Upper lobe of left lung (tissue), 4 donors: ENCODE measurements around the gene TRAPPC3L.

Source experiments
- POLR2A ChIP-seq, 4 donors: fragments of 450-650 bp; IDR thresholded peaks; one replicate each; pipeline ENCODE4 v1.5.1; 2016 to 2017; ENCODE audit warnings: antibody characterized with exemption in 4 of 4, mild to moderate bottlenecking in 2 of 4
- POLR2AphosphoS5 ChIP-seq, 2 donors: sonication (generic); formaldehyde crosslinking; IDR thresholded peaks; one replicate each; pipeline ENCODE4 v1.5.1; 2017; ENCODE audit warnings: antibody characterized with exemption in 2 of 2

DNA sequence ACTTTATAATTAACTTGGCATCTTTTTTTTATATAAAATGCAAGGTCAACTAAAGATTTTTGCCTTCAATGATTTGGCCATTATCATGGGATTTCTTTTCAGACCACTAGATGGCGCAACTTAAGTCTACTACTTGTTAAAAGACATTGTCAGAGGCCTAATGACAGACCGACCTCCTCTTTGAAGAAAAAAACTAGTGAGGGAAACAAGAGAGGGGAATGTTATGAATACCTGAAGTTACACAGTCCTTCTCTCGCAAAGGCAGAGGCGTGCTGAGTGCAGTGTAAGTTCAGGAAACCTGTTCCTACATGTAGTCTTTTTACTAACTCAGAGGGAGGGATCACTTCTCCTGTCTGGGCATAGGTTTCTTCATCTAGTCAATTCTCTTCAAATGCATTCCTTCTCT lies 9.3 kb downstream of the TRAPPC3L start:
- TF ChIP-seq POLR2A (IDR thresholded peaks at IDR 0.05) = no peak
- no peak for TF ChIP-seq POLR2AphosphoS5 (IDR thresholded peaks at IDR 0.05)
